Measurements from ENCODE around the gene TFR2.

TFR2 gene

GRCh38 chr7:100641463-100641859 lies at the start of gene TFR2:
TSS of gene TFR2 (minus strand) at chr7:100641552. CDS start at chr7:100641509, 43 bp downstream.
- no peak for DNase-seq (ENCODE audit: low spot score)
- Histone ChIP-seq H3K4me3 (no peak within 1 kb of the TSS), H3K27ac (no peak within 1 kb of the TSS)
- TF ChIP-seq, protein P1, sequence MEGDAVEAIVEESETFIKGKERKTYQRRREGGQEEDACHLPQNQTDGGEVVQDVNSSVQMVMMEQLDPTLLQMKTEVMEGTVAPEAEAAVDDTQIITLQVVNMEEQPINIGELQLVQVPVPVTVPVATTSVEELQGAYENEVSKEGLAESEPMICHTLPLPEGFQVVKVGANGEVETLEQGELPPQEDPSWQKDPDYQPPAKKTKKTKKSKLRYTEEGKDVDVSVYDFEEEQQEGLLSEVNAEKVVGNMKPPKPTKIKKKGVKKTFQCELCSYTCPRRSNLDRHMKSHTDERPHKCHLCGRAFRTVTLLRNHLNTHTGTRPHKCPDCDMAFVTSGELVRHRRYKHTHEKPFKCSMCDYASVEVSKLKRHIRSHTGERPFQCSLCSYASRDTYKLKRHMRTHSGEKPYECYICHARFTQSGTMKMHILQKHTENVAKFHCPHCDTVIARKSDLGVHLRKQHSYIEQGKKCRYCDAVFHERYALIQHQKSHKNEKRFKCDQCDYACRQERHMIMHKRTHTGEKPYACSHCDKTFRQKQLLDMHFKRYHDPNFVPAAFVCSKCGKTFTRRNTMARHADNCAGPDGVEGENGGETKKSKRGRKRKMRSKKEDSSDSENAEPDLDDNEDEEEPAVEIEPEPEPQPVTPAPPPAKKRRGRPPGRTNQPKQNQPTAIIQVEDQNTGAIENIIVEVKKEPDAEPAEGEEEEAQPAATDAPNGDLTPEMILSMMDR (IDR thresholded peaks at IDR 0.05) = no peak

GRCh38 chr7:100689230-100690135 lies 48.1 kb upstream of the TFR2 start:
- no peak overlapping the region for H3K27ac ChIP-seq
- TF ChIP-seq, protein P1 (IDR thresholded peaks at IDR 0.05) = no peak
- no peak overlapping the region for H3K4me3 ChIP-seq
- no peak for DNase-seq (ENCODE audit: low spot score)

- no peak for DNase-seq (ENCODE audit: low spot score)
- no peak overlapping the region for H3K4me3 ChIP-seq
- TF ChIP-seq, protein P1 (IDR thresholded peaks at IDR 0.05) = no peak
- peak overlapping the region in 1 of 2 donors; percentile 19 for H3K27ac ChIP-seq
Observed at GRCh38 chr7:100688326-100688860, 47.0 kb upstream of the TFR2 start.

DNA sequence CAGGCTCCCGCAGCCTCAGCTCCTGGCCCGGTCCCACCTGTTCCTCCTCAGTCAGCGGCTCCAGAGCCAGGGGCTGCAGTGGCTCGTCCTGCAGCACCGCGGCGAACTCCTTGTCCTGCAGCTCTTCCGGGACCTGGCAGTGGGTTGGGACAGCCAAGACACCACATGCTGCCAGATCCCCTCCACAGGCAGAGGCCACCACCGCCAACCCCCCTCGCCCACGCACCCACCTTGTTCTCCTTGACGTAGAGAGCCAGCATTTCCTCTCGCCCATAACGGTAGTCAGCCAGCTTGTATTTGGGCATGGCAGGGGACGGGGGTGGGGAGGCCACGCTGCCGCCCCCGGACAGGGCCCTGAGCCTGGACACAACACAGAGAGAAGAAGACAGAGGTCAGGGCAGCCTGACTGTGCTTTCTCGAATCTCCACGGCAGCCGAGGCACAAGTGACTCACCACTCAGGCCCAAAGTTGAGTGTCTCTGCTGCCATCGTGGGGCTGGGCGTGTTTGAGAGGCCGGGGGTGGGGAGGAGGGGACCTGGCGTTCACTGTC lies 46.5 kb upstream of the TFR2 start:
- H3K27ac ChIP-seq = peak overlapping the region in 1 of 2 donors; percentile 19
- no peak overlapping the region for H3K4me3 ChIP-seq
- DNase-seq (ENCODE audit: low spot score) = no peak
- TF ChIP-seq, protein P1 (IDR thresholded peaks at IDR 0.05) = no peak

DNA sequence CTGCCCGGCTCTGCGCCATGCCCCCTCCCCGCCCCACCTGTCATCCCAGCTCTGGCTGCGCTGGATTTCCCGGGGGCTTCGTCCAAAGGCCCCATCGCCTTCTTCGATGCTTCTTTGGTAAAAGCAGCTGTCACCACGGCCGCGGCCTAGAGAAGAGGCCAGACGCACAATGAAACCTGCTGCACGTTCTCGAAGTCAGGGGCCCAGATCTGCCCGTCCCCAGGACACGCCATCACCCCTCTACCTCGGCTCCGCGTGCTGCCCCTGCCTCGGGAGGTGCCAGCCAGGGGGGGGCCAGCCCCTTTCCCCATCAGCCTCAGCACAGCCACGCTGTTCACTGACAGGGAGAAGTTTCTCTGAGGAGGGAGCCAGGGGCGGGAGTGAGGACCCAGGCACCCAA lies 45.9 kb upstream of the TFR2 start:
- H3K27ac ChIP-seq = peak overlapping the region in 1 of 2 donors; percentile 16
- no peak overlapping the region for H3K4me3 ChIP-seq
- TF ChIP-seq, protein P1 (IDR thresholded peaks at IDR 0.05) = no peak
- DNase-seq (ENCODE audit: low spot score) = no peak

DNA sequence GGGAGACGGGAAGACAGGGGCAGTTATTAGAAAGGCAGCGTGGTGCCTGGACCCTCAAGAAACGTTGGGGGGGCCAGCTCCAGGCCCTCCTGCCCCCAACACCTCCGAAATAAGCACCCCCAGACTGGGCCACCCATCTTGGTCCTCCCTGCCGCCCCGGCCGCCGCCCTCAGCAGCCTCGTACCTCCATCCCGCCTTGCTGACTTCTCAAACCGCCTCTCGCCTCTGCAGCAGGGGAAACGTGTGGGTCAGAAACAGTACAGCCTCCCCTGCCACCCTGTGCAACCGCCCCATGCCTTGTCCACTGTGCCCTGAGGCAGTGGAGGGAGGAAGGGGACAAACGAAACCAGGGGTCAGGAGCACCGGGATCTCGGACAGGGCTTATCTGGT lies 45.5 kb upstream of the TFR2 start:
- TF ChIP-seq, protein P1 (IDR thresholded peaks at IDR 0.05) = no peak
- no peak for DNase-seq (ENCODE audit: low spot score)
- Histone ChIP-seq H3K4me3 (no peak overlapping the region), H3K27ac (no peak overlapping the region)
